Mucosa of rectum (tissue), 2 donors: ENCODE data around the gene OR2M3.
A peak's percentile ranks its signal among the peaks of the same experiment; 100 is the strongest.
"Not testable (repeated sequence)": the region's sequence is repeated elsewhere in the genome, so short reads cannot be mapped to it uniquely, and the experiment has no call there.

Source experiments
- H3K27ac ChIP-seq, 2 donors: one replicate each; pipeline ENCODE4 v1.7.0; 2013; ENCODE audit warnings: inconsistent platforms in 2 of 2, low read depth in 2 of 2, low read length in 2 of 2
- H3K27me3 ChIP-seq, 2 donors: one replicate each; pipeline ENCODE4 v1.7.0; 2013; ENCODE audit warnings: low read length in 2 of 2; ENCODE audit not compliant: control insufficient read depth in 2 of 2, insufficient read depth in 2 of 2
- H3K36me3 ChIP-seq, 2 donors: one replicate each; pipeline ENCODE4 v1.7.0; 2013; ENCODE audit warnings: low read length in 2 of 2; ENCODE audit not compliant: control insufficient read depth in 2 of 2, insufficient read depth in 2 of 2
- H3K4me1 ChIP-seq, 2 donors: one replicate each; pipeline ENCODE4 v1.7.0; 2013; ENCODE audit warnings: low read length in 2 of 2, mild to moderate bottlenecking in 1 of 2; ENCODE audit not compliant: control insufficient read depth in 2 of 2, insufficient read depth in 2 of 2
- H3K4me3 ChIP-seq, 2 donors: one replicate each; pipeline ENCODE4 v1.7.0; 2013; ENCODE audit warnings: low read length in 2 of 2
- H3K9ac ChIP-seq, 2 donors: one replicate each; pipeline ENCODE4 v1.7.0; 2013; ENCODE audit warnings: low read length in 2 of 2, low read depth in 1 of 2, mild to moderate bottlenecking in 1 of 2
- H3K9me3 ChIP-seq, 2 donors: one replicate each; pipeline ENCODE4 v1.7.0; 2013; ENCODE audit warnings: low read length in 2 of 2; ENCODE audit not compliant: control insufficient read depth in 2 of 2
- donor health status: healthy.
- donor health status: Normal muscosa, but diverticular disease.

OR2M3 gene

DNA sequence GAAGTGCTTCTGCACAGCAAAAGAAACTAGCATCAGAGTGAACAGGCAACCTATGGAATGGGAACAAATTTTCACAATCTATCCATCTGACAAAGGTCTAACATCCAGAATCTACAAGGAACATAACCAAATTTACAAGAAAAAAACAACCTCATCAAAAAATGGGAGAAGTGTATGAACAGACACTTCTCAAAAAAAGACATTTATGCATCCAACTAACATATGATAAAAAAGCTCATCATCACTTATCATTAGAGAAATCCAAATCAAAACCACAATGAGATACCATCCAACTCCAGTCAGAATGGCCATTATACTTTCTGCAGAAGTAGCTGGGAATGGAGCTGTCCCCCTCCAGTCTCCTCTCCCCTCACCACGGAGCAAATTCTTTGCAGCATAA is 2.9 kb upstream of the OR2M3 start:
- no peaks in the 10 kb centered on the region for H3K27me3 ChIP-seq
- H3K9ac ChIP-seq: no peak overlapping the region
- no peaks in the 10 kb centered on the region for H3K4me1 ChIP-seq
- H3K4me3 ChIP-seq: no peak overlapping the region
- H3K36me3 ChIP-seq: no peaks in the 10 kb centered on the region
- no peaks in the 10 kb centered on the region for H3K9me3 ChIP-seq
- H3K27ac ChIP-seq: no peak overlapping the region

DNA sequence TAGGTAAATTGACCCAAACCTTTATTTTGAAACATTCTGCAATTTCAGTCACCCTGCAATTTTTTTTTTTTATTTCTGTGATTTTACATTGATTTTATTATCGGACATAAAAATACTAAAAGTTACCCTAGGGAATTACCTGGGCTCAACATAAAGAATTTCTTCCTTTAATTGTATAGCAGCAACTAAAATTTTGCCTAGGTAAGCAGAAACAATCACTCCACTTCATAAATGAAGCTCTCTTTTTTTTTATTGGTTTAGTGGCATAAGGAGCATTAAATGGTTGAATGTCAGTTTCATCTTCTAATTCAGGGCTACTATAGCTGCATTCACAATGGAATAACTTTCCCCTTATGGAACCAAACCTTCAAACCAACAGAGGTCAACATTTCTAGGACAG is 18.8 kb downstream of the OR2M3 start:
- Histone ChIP-seq H3K36me3 (no peaks in the 10 kb centered on the region), H3K9ac (no peak overlapping the region), H3K27me3 (no peaks in the 10 kb centered on the region), H3K4me3 (no peak overlapping the region), H3K4me1 (no peaks in the 10 kb centered on the region), H3K9me3 (peaks cover 0 to 2% of the 10 kb centered on the region in 2 donors), H3K27ac (no peak overlapping the region)

DNA sequence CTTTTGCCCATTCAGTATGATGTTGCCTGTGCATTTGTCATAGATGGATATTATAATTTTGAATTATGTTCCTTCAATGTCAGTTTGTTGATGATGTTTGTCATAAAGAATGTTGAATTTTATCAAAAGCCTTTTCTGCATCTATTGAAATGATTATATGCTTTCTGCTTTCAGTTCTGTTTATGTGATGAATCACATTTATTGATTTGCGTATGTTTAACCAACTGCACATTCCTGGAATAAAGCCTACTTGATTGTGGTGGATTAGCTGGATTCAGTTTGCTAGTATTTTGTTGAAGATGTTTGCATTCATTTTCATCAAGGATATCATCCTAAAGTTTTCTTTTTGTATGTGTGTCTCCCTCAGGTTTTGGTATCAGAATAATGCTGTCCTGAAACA is 28.5 kb downstream of the OR2M3 start:
- Histone ChIP-seq H3K4me3 (no peak overlapping the region), H3K36me3 (no peaks in the 10 kb centered on the region), H3K27me3 (no peaks in the 10 kb centered on the region), H3K27ac (no peak overlapping the region), H3K4me1 (no peaks in the 10 kb centered on the region), H3K9me3 (peaks cover 8 to 12% of the 10 kb centered on the region in 2 donors), H3K9ac (no peak overlapping the region)

DNA sequence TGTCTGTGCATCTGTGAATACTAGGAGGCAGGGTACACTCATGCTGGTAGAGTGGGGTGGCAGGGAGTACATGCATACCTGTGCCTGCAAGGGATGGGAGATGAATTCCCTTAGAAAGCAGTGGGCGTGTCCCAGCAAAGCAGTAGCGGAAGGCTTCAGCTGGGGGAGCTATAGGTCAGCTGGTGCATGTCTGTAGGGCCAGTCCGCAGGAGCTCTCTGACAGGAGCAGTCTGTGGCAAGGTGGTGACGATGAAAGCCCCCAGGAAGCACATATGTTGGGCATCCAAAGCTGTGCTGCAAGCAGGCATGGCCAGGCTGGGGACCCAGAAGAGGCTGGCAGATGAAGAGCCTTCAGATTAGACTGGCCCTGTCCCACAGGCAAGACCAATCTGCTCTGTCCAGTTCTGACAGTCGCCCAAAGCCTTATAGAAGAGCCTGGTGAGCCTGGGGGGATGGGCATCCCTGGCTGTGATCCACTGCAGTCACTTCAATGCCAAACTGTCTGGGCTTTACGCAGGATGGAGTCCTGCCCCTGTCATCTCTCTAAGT is 32.4 kb downstream of the OR2M3 start:
- Histone ChIP-seq H3K27ac (no peak overlapping the region), H3K9me3 (peaks cover 8 to 10% of the 10 kb centered on the region in 2 donors), H3K36me3 (no peaks in the 10 kb centered on the region), H3K4me3 (no peak overlapping the region), H3K27me3 (no peaks in the 10 kb centered on the region), H3K4me1 (no peaks in the 10 kb centered on the region), H3K9ac (no peak overlapping the region)

DNA sequence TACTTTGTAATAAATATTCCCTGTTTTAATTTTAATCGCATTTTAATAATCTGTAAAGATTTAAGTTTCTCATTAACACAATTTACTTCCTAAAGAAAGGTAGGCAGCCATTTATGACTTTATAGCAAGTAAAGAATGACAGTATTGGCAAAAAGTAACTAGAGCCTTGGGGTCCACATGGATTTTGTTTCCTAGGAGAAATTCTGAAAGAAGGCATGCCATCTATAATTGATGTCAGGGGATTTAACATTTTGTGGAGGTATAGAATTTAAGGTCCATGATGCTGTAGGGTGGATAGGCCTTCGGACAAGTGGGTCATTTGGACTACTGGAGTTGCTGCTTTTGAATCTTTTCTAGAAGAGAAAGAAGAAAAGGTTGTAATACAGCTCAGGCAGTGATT is 34.1 kb downstream of the OR2M3 start, which contains the start of gene OR2M4:
TSS of gene OR2M4 (plus strand) at position 301 of the 400 bp plus-strand sequence. CDS start 7,512 bp downstream, outside the sequence.
- H3K27ac ChIP-seq: no peak within 1 kb of the TSS
- H3K36me3 ChIP-seq: no peaks in the 10 kb centered on the region
- H3K9me3 ChIP-seq: peaks cover 10% of the 10 kb centered on the region in 2 donors
- no peak within 1 kb of the TSS for H3K9ac ChIP-seq
- H3K4me1 ChIP-seq: no peaks in the 10 kb centered on the region
- H3K4me3 ChIP-seq: no peak within 1 kb of the TSS
- no peaks in the 10 kb centered on the region for H3K27me3 ChIP-seq

DNA sequence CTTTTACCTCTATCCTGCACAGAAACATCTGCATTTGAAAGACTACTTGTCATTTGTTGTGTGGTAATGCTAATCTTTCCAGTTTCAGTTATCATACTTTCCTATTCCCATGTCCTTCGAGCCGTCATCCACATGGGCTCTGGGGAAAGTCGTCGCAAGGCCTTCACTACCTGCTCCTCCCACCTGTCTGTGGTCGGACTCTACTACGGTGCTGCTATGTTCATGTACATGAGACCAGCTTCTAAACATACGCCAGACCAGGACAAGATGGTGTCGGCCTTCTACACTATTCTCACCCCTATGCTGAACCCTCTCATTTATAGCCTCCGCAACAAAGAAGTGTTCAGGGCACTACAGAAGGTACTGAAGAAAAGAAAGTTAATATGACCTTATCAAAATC is 42.4 kb downstream of the OR2M3 start:
- peaks cover 0 to 3% of the 10 kb centered on the region in 2 donors for H3K9me3 ChIP-seq
- no peak overlapping the region for H3K4me3 ChIP-seq
- no peak overlapping the region for H3K9ac ChIP-seq
- H3K4me1 ChIP-seq: no peaks in the 10 kb centered on the region
- H3K27me3 ChIP-seq: no peaks in the 10 kb centered on the region
- H3K36me3 ChIP-seq: no peaks in the 10 kb centered on the region
- no peak overlapping the region for H3K27ac ChIP-seq

DNA sequence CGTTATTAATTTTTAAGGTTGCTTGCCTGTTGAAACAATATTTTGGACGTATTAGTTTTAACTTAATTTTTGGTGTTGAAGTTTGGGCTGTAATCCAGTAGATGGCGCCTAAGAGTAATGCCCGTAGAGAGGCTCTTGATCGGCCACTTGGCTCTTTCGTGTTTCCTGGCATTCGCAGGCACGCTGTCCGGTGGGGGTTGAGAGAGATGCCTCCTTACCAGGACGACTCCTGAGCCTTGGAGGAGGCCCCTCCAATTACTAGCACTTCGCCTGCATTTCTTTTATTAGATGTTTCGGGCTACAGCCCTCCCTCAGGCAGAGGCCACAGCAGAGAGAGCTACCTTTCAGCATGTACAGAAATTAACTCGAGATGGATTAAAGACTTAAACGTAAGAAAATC is 46.1 kb downstream of the OR2M3 start:
- H3K36me3 ChIP-seq: no peaks in the 10 kb centered on the region

DNA sequence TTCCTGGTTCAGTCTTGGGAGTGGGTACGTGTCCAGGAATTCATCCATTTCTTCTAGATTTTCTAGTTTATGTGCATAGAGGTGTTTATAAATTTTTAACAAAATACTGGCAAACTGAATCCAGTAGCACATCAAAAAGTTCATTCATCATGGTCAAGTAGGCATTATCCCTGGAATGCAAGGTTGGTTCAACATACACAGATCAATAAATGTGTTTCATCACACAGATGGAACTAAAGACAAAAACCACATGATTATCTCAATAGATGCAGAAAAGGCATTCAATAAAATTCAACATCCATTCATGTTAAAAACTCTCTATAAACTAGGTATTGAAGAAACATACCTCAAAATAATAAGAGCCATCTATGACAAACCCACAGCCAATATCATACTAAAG is 62.2 kb downstream of the OR2M3 start:
- H3K36me3 ChIP-seq, H3K27me3 ChIP-seq, H3K4me3 ChIP-seq, H3K4me1 ChIP-seq, H3K27ac ChIP-seq, H3K9me3 ChIP-seq, H3K9ac ChIP-seq: not testable (repeated sequence)

More for the DNA sequence above, 46.1 kb downstream of the OR2M3 start:
- H3K4me1 ChIP-seq: no peaks in the 10 kb centered on the region
- H3K9ac ChIP-seq: no peak overlapping the region
- H3K4me3 ChIP-seq: peak overlapping the region in 1 of 2 donors; percentile 23
- no peak overlapping the region for H3K27ac ChIP-seq
- no peaks in the 10 kb centered on the region for H3K27me3 ChIP-seq
- no peaks in the 10 kb centered on the region for H3K9me3 ChIP-seq
